Liver (tissue), 3 donors: ENCODE results near the gene ZKSCAN1.
"Not testable (repeated sequence)": the region's sequence is repeated elsewhere in the genome, so short reads cannot be mapped to it uniquely, and the experiment has no call there.

Source experiments
- GABPA ChIP-seq, 2 donors: IDR thresholded peaks in 1 of 2; conservative IDR thresholded peaks in 1 of 2; 2 replicates each; pipeline ENCODE4 v1.6.1; 2016; ENCODE audit warnings: antibody characterized with exemption in 2 of 2, mild to moderate bottlenecking in 1 of 2, moderate library complexity in 1 of 2
- HNF4A ChIP-seq, 2 donors: conservative IDR thresholded peaks; 2 replicates each; pipeline ENCODE4 v1.6.1; 2016; ENCODE audit warnings: antibody characterized with exemption in 2 of 2, mild to moderate bottlenecking in 2 of 2
- RAD21 ChIP-seq, 2 donors: IDR thresholded peaks; 2 replicates each; pipeline ENCODE4 v1.6.1; 2016; ENCODE audit warnings: antibody characterized with exemption in 2 of 2, mild to moderate bottlenecking in 2 of 2
- TF ChIP-seq, protein P1 (sequence below): fragments of 150-350 bp; IDR thresholded peaks from 2 replicates; pipeline ENCODE4 v1.5.1; 2017; ENCODE audit warnings: improper control_type of control experiment, low read depth, low read length; ENCODE audit not compliant: missing input control
- TF ChIP-seq, protein P2 (sequence below): IDR thresholded peaks from 2 replicates; pipeline ENCODE4 v1.6.1; 2016; ENCODE audit warnings: antibody characterized with exemption
- donor health status: healthy.
- donor health status: healthy.

DNA sequence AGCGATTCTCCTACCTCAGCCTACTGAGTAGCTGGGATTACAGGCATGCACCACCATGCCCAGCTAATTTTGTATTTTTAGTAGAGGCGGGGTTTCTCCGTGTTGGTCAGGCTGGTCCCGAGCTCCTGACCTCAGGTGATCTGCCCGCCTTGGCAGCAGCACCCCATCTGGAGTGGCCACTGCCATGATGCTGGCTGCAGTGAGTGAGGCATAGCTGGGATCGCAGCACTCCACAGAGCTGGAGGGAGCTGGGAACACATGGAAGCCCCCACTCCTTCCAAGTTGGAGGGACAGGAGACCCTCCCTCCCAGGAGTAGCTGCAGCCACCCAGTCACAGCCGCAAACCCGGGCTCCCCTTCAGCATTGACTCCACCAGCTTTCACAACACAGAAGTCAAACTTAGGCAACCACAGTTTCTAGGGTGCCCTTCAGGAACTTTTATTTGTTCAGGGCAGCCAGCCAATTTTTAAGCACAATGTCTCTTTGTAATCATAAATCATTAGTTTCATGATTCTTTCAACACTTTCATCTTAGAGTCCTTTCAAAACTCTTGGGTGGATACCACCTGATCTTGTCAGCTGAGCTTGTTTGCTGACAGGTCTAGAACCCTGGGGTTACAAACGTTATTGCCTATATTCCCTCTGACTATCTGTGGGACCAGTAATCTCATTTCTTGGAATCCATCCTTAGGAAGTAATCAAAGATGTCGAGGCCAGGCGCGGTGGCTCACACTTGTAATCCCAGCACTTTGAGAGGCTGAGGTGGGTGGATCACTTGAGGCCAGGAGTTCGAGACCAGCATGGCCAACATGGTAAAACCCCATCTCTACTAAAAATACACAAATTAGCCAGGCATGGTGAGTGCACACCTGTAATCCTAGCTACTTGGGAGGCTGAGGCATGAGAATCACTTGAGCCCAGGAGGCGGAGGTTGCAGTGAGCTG, 2.7 kb upstream of the ZKSCAN1 start:
- TF ChIP-seq, protein P1, sequence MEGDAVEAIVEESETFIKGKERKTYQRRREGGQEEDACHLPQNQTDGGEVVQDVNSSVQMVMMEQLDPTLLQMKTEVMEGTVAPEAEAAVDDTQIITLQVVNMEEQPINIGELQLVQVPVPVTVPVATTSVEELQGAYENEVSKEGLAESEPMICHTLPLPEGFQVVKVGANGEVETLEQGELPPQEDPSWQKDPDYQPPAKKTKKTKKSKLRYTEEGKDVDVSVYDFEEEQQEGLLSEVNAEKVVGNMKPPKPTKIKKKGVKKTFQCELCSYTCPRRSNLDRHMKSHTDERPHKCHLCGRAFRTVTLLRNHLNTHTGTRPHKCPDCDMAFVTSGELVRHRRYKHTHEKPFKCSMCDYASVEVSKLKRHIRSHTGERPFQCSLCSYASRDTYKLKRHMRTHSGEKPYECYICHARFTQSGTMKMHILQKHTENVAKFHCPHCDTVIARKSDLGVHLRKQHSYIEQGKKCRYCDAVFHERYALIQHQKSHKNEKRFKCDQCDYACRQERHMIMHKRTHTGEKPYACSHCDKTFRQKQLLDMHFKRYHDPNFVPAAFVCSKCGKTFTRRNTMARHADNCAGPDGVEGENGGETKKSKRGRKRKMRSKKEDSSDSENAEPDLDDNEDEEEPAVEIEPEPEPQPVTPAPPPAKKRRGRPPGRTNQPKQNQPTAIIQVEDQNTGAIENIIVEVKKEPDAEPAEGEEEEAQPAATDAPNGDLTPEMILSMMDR = not testable (repeated sequence)
- TF ChIP-seq HNF4A (conservative IDR thresholded peaks at IDR 0.05) (peak in 1 of 2 donors; percentile 40), GABPA (IDR thresholded peaks at IDR 0.05 in 1 of 2, conservative IDR thresholded peaks at IDR 0.05 in 1 of 2) (peak in 1 of 2 donors; percentile 41), RAD21 (IDR thresholded peaks at IDR 0.05) (peak in 1 of 2 donors; percentile 22)
- TF ChIP-seq, protein P2, sequence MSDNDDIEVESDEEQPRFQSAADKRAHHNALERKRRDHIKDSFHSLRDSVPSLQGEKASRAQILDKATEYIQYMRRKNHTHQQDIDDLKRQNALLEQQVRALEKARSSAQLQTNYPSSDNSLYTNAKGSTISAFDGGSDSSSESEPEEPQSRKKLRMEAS = not testable (repeated sequence)
